ENCODE measurements around the gene EIF4G3.

EIF4G3 gene

GRCh38 chr1:20932437-20932977 lies 244.2 kb downstream of the EIF4G3 start:
- no peak for TF ChIP-seq CTCF (IDR thresholded peaks at IDR 0.05)

- no peak for TF ChIP-seq CTCF (IDR thresholded peaks at IDR 0.05)
Observed at GRCh38 chr1:20931930-20932436, 244.7 kb downstream of the EIF4G3 start.

- no peak for TF ChIP-seq CTCF (IDR thresholded peaks at IDR 0.05)
Observed at GRCh38 chr1:20930427-20930826, 246.3 kb downstream of the EIF4G3 start.

GRCh38 chr1:20928146-20928545 lies 248.6 kb downstream of the EIF4G3 start:
- no peak for TF ChIP-seq CTCF (IDR thresholded peaks at IDR 0.05)

GRCh38 chr1:20921285-20921684 lies 255.4 kb downstream of the EIF4G3 start:
- no peak for TF ChIP-seq CTCF (IDR thresholded peaks at IDR 0.05)

GRCh38 chr1:20913242-20913641 lies 263.5 kb downstream of the EIF4G3 start:
- no peak for TF ChIP-seq CTCF (IDR thresholded peaks at IDR 0.05)

- TF ChIP-seq CTCF (IDR thresholded peaks at IDR 0.05) = no peak
Observed at GRCh38 chr1:20903437-20903836, 273.3 kb downstream of the EIF4G3 start.

- no peak for TF ChIP-seq CTCF (IDR thresholded peaks at IDR 0.05)
Observed at GRCh38 chr1:20900056-20900455, 276.6 kb downstream of the EIF4G3 start.
